Suprapubic skin (tissue), 4 donors: ENCODE data around the gene FHOD3.

Source experiments
- EP300 ChIP-seq: sonication (generic); formaldehyde crosslinking; IDR thresholded peaks from one replicate; pipeline ENCODE4 v1.6.1; 2017; ENCODE audit warnings: antibody characterized with exemption
- POLR2A ChIP-seq, 2 donors: fragments of 450-650 bp; IDR thresholded peaks; one replicate each; pipeline ENCODE4 v1.6.1; 2017; ENCODE audit warnings: antibody characterized with exemption in 2 of 2, mild to moderate bottlenecking in 2 of 2, moderate library complexity in 2 of 2
- POLR2AphosphoS5 ChIP-seq, 3 donors: sonication (generic); formaldehyde crosslinking; IDR thresholded peaks; one replicate each; pipeline ENCODE4 v1.6.1; 2017; ENCODE audit warnings: antibody characterized with exemption in 3 of 3
- TF ChIP-seq, protein P1 (sequence below), 2 donors: fragments of 200-600 bp in 1 of 2; fragments of 450-650 bp in 1 of 2; sonication (generic) in 1 of 2; IDR thresholded peaks; one replicate each; pipeline ENCODE4 v1.5.1; 2016 to 2019; ENCODE audit warnings: antibody characterized with exemption in 2 of 2, mild to moderate bottlenecking in 1 of 2, moderate library complexity in 1 of 2

DNA sequence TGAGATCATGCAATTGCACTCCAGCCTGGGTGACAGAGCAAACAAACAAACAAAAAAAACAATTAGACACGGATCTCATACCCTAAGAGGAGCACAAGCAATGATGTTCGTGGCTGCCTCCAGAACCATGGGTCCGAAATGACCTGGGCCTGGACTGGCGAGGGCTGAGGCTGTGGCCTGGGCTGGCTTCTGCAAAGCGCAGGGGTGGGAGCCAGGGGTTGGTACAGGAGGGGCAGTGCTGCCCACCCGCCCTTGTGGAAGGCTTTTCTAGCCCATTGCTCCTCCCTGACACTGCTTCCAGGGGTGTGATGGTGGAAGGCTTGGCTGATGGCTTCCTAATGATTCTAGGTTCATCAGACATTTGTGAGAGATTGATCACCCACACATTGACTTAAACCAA lies 167.8 kb downstream of the FHOD3 start:
- TF ChIP-seq, protein P1, sequence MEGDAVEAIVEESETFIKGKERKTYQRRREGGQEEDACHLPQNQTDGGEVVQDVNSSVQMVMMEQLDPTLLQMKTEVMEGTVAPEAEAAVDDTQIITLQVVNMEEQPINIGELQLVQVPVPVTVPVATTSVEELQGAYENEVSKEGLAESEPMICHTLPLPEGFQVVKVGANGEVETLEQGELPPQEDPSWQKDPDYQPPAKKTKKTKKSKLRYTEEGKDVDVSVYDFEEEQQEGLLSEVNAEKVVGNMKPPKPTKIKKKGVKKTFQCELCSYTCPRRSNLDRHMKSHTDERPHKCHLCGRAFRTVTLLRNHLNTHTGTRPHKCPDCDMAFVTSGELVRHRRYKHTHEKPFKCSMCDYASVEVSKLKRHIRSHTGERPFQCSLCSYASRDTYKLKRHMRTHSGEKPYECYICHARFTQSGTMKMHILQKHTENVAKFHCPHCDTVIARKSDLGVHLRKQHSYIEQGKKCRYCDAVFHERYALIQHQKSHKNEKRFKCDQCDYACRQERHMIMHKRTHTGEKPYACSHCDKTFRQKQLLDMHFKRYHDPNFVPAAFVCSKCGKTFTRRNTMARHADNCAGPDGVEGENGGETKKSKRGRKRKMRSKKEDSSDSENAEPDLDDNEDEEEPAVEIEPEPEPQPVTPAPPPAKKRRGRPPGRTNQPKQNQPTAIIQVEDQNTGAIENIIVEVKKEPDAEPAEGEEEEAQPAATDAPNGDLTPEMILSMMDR (IDR thresholded peaks at IDR 0.05) = no peak
- TF ChIP-seq EP300 = no peak
- TF ChIP-seq POLR2A (IDR thresholded peaks at IDR 0.05) = no peak
- no peak for TF ChIP-seq POLR2AphosphoS5 (IDR thresholded peaks at IDR 0.05)
